ENCODE results near the gene S100A12.

The S100A12 gene

DNA sequence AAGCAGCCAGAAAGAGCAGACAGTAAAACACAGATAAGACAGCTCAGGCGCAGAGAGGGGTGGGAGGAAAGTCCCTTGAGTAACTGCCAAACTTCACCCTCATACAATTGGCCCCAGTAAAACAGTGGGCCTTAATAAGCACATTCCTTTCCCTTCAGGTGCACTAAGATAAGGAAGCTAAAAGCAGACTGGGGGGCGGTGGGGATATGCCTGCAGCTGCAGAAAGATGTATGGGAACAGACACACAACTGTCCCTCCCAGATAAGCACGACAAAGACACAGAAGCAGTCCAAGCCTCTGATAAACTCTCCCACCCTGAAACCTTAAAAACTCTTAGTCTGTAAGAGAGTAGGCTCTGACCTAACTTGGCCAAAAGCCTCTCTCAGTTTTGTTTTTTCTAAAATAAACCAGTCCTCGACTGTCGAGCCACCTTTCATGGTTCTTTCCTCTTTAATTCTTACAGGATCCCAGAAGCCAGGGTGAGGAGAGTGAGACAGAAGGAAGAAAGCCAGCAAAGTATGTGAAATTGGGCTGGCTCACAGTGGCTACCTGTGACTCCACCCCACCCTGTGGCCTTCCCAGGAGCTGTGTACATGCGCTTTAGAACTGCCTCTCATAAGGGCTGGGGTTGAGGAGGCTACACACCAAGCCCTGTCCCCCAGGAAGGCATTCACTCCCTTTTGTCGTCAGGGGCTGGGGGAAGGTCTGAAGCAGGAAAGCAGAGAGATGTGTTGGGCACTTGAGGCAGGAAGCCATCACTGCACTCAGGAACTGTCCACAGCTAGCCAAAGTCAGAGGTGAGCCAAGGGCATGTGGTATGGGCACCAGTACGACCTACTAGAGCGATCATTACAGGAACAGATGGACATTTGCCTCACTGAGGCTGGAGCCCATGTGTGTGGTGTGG, 31.4 kb downstream of the S100A12 start:
- DNase-seq = peak; percentile 56
- H2AFZ ChIP-seq (ENCODE audit: low read length) = peak overlapping the region; percentile 45
- H3K27me3 ChIP-seq (replicated peaks; ENCODE audit: insufficient read depth, low read length) = no peaks in the 10 kb centered on the region
- peaks cover 10% of the 10 kb centered on the region; the same call in 1 of the 2 replicates for H3F3A ChIP-seq (ENCODE audit: insufficient read depth, low read length)
- no peaks in the 10 kb centered on the region for H3K9me2 ChIP-seq (replicated peaks; ENCODE audit: insufficient read depth, low read length)
- H3K4me3 ChIP-seq (ENCODE audit: low read length) = no peak overlapping the region
- no peak overlapping the region for H3K9ac ChIP-seq (ENCODE audit: low read length)
- H3K27ac ChIP-seq (ENCODE audit: low read length) = peak overlapping the region; percentile 42; the same call in 1 of the 2 replicates
- H3K36me3 ChIP-seq (replicated peaks; ENCODE audit: insufficient read depth, low read length) = no peaks in the 10 kb centered on the region
- H3K4me1 ChIP-seq (ENCODE audit: low read length) = peaks cover 29% of the 10 kb centered on the region
- no peaks in the 10 kb centered on the region for H3K9me3 ChIP-seq (replicated peaks; ENCODE audit: insufficient read depth, low read length)
- no peaks in the 10 kb centered on the region for H4K20me1 ChIP-seq (ENCODE audit: insufficient read depth, low read length)
- no peaks in the 10 kb centered on the region for H3K79me2 ChIP-seq (ENCODE audit: low read length)
- TF ChIP-seq, protein P1, sequence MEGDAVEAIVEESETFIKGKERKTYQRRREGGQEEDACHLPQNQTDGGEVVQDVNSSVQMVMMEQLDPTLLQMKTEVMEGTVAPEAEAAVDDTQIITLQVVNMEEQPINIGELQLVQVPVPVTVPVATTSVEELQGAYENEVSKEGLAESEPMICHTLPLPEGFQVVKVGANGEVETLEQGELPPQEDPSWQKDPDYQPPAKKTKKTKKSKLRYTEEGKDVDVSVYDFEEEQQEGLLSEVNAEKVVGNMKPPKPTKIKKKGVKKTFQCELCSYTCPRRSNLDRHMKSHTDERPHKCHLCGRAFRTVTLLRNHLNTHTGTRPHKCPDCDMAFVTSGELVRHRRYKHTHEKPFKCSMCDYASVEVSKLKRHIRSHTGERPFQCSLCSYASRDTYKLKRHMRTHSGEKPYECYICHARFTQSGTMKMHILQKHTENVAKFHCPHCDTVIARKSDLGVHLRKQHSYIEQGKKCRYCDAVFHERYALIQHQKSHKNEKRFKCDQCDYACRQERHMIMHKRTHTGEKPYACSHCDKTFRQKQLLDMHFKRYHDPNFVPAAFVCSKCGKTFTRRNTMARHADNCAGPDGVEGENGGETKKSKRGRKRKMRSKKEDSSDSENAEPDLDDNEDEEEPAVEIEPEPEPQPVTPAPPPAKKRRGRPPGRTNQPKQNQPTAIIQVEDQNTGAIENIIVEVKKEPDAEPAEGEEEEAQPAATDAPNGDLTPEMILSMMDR (IDR thresholded peaks at IDR 0.05; ENCODE audit: low read length) = no peak
- TF ChIP-seq EZH2phosphoT487 (IDR thresholded peaks at IDR 0.05; ENCODE audit: low read length) (no peak), EZH2 (optimal IDR thresholded peaks at IDR 0.05; ENCODE audit: low read depth, low read length) (no peak)
- H3K4me2 ChIP-seq (ENCODE audit: low read depth, low read length) = peak overlapping the region; percentile 21; the same call in 1 of the 2 replicates

DNA sequence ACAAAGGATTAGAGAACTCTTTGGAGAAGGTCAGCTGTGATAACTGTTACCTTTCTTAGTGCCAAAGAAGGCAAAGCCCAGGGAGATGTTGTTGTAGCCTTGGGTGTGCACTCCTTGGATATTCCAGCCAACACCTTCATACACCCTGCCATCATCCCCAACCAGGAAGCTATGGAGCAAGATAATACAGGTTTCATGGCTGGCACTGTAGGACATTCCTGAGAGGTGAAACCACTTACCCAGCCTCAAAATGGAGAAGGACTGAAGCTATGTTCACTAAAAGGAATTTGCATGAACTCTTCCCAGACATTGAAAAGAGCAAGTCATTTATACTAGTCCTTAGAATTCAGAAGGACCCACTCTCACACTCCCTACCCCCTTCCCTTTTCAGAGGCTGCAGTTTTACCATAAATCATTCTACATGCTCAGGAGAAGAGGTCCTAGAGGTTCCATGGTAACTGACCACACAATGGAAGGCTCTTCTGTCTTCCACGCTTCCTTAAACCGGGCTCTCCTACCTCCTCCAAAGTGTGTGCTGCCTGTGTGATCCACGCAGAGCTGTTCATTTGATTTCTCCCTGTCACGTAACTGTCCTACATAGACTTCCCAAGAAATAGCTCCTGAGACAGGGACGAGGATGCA, 32.3 kb downstream of the S100A12 start:
- Histone ChIP-seq H3K79me2 (ENCODE audit: low read length) (no peaks in the 10 kb centered on the region), H3K9me3 (replicated peaks; ENCODE audit: insufficient read depth, low read length) (no peaks in the 10 kb centered on the region), H2AFZ (ENCODE audit: low read length) (0 out of 2 replicates have a peak overlapping the region, but pooled peaks have one; percentile 16), H3K27me3 (replicated peaks; ENCODE audit: insufficient read depth, low read length) (no peaks in the 10 kb centered on the region), H4K20me1 (ENCODE audit: insufficient read depth, low read length) (no peaks in the 10 kb centered on the region), H3K9me2 (replicated peaks; ENCODE audit: insufficient read depth, low read length) (no peaks in the 10 kb centered on the region), H3K9ac (ENCODE audit: low read length) (no peak overlapping the region), H3K4me3 (ENCODE audit: low read length) (no peak overlapping the region), H3K4me1 (ENCODE audit: low read length) (peaks cover 29% of the 10 kb centered on the region), H3K36me3 (replicated peaks; ENCODE audit: insufficient read depth, low read length) (no peaks in the 10 kb centered on the region), H3K27ac (ENCODE audit: low read length) (peak overlapping the region; percentile 42; the same call in 1 of the 2 replicates), H3K4me2 (ENCODE audit: low read depth, low read length) (peak overlapping the region; percentile 21; the same call in 1 of the 2 replicates), H3F3A (ENCODE audit: insufficient read depth, low read length) (peaks cover 10% of the 10 kb centered on the region; the same call in 1 of the 2 replicates)
- DNase-seq = no peak
- TF ChIP-seq EZH2phosphoT487 (IDR thresholded peaks at IDR 0.05; ENCODE audit: low read length) = no peak
- TF ChIP-seq, protein P1 (IDR thresholded peaks at IDR 0.05; ENCODE audit: low read length) = no peak
- no peak for TF ChIP-seq EZH2 (optimal IDR thresholded peaks at IDR 0.05; ENCODE audit: low read depth, low read length)

DNA sequence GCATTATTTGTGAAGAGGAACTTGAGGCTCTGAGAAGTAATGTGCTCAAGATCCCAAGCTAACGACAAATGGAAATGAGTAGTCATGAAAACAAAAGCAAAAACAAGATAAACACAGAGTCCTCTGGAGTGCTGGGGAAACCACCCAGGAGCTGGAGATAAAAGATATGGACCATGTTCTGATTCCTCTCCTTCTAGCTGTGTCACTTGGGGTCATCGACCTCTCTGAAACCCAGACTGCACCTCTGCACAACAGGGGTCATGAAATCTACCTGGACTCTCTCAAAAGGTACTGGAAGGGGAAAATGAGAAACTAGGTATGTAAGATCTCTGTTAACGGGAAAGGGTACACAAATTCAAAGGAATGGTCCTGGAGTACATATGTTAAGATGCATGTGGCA, 33.2 kb downstream of the S100A12 start:
- Histone ChIP-seq H3F3A (ENCODE audit: insufficient read depth, low read length) (peaks cover 10% of the 10 kb centered on the region; the same call in 1 of the 2 replicates), H3K4me2 (ENCODE audit: low read depth, low read length) (no peak overlapping the region), H2AFZ (ENCODE audit: low read length) (no peak overlapping the region), H3K79me2 (ENCODE audit: low read length) (no peaks in the 10 kb centered on the region), H3K4me1 (ENCODE audit: low read length) (peaks cover 29% of the 10 kb centered on the region), H3K27ac (ENCODE audit: low read length) (no peak overlapping the region), H3K9me3 (replicated peaks; ENCODE audit: insufficient read depth, low read length) (no peaks in the 10 kb centered on the region), H3K4me3 (ENCODE audit: low read length) (no peak overlapping the region), H3K36me3 (replicated peaks; ENCODE audit: insufficient read depth, low read length) (no peaks in the 10 kb centered on the region), H3K27me3 (replicated peaks; ENCODE audit: insufficient read depth, low read length) (no peaks in the 10 kb centered on the region), H3K9ac (ENCODE audit: low read length) (no peak overlapping the region), H4K20me1 (ENCODE audit: insufficient read depth, low read length) (no peaks in the 10 kb centered on the region), H3K9me2 (replicated peaks; ENCODE audit: insufficient read depth, low read length) (no peaks in the 10 kb centered on the region)
- TF ChIP-seq, protein P1 (IDR thresholded peaks at IDR 0.05; ENCODE audit: low read length) = no peak
- TF ChIP-seq EZH2 (optimal IDR thresholded peaks at IDR 0.05; ENCODE audit: low read depth, low read length) (no peak), EZH2phosphoT487 (IDR thresholded peaks at IDR 0.05; ENCODE audit: low read length) (no peak)
- DNase-seq = no peak
